Breast epithelium (tissue), 3 donors: ENCODE data around the gene ABHD5.

Experiments used
- POLR2A ChIP-seq: fragments of 450-650 bp; IDR thresholded peaks from one replicate; pipeline ENCODE4 v1.6.1; 2016; ENCODE audit warnings: antibody characterized with exemption, mild to moderate bottlenecking, moderate library complexity
- TF ChIP-seq, protein P1 (sequence below), 3 donors: fragments of 450-650 bp; IDR thresholded peaks; one replicate each; pipeline ENCODE4 v1.5.1; 2016 to 2017; ENCODE audit warnings: antibody characterized with exemption in 3 of 3, mild to moderate bottlenecking in 3 of 3, moderate library complexity in 3 of 3

DNA sequence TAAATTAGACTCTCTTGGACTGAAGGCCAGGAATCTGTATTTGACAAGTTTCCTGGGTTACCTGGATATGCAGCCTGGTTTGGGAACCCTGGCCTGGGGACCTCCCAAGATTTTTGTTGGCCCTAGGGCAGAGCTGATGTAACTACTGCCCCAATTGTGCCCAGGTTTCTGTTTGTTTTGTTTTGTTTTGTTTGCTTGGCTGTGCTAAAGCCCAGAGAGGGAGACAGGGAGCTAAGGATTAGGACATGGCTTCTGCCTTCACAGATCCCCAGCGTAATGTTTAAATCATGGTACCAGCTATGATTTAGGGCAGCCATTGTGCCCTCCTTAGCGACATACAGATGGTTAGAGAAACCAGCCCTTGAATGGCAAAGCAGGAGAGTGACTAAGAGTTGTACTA lies 47.6 kb downstream of the ABHD5 start:
- no peak for TF ChIP-seq POLR2A
- TF ChIP-seq, protein P1, sequence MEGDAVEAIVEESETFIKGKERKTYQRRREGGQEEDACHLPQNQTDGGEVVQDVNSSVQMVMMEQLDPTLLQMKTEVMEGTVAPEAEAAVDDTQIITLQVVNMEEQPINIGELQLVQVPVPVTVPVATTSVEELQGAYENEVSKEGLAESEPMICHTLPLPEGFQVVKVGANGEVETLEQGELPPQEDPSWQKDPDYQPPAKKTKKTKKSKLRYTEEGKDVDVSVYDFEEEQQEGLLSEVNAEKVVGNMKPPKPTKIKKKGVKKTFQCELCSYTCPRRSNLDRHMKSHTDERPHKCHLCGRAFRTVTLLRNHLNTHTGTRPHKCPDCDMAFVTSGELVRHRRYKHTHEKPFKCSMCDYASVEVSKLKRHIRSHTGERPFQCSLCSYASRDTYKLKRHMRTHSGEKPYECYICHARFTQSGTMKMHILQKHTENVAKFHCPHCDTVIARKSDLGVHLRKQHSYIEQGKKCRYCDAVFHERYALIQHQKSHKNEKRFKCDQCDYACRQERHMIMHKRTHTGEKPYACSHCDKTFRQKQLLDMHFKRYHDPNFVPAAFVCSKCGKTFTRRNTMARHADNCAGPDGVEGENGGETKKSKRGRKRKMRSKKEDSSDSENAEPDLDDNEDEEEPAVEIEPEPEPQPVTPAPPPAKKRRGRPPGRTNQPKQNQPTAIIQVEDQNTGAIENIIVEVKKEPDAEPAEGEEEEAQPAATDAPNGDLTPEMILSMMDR (IDR thresholded peaks at IDR 0.05): no peak
